HPDE6-E6E7 (cell line): ENCODE results near the gene GREB1L.
"Not testable (repeated sequence)": the region's sequence is repeated elsewhere in the genome, so short reads cannot be mapped to it uniquely, and the experiment has no call there.

ENCODE experiments used
- DNase-seq: peaks from one replicate; pipeline ENCODE4 v3.0.0; 2011; ENCODE audit warnings: missing footprints; ENCODE audit errors: extremely low spot score

Gene GREB1L

DNA sequence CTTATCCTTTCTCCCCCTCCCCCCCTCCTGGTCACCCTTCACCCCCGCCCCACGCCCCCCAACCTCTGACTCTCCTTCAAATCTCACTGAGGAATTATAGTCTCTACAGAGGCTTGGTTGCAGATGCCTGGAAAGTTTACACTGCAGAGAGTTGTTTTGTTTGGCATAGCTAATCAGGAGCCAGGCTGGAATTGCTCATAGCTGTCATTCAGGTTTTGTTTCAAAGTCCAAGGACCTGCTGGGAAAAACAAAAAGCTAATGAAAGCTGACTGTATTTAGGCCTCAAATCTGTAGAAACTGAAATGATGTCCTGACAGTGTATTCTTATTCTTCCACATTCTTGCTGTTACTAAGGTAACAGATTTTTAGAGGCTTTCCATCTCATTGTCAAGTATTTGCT is 22.6 kb downstream of the GREB1L start:
- no peak for DNase-seq

DNA sequence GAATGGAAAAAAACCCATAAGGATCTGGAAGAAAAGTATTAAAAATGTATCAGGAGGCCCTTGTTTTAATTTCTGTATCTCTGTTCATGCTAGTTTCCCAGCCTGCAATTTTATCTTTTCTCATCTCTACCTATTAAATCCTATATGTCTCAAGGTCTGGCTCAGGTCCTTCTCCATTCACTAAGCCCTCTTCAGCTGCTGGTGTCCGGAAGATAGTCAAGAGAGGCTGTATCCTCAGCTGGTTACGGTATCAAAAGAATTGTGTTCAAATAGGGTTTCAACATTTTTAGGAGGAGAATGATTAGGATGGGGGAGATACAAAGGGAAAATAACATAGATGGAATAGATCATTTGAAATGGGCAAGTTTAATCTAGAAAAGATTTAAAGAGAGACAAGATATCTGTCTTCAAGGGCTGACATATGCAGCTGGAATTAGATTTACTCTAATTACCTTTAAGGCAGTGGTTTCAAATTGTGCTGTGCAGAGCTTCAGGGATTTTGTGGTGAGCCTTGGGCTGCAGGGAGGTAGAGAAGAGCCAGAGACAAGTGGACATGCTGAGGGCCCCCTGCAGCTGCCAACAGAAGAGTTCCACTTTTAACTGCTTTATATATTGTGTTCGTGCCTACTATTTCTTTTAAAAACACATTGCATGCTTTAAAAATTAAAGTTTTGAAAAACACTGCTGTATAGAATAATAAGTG is 24.1 kb downstream of the GREB1L start:
- no peak for DNase-seq

DNA sequence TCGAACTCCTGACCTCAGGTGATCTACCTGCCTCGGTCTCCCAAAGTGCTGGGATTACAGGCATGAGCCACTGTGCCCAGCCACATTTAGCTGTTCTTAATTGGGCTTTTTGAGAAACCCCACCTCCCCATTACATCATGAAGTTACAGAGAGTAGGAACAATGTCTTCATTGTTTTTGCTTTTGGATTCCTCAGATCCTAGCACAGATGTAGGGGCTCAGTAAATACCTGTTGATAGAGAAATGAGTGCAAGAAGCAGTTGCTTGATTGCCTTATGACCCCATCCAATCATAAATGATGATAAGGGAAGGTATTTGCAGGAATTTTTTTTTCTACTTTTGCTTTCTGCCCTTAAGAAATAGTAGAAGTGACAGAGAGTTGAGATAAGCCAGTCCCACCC is 25.4 kb downstream of the GREB1L start:
- DNase-seq = no peak

DNA sequence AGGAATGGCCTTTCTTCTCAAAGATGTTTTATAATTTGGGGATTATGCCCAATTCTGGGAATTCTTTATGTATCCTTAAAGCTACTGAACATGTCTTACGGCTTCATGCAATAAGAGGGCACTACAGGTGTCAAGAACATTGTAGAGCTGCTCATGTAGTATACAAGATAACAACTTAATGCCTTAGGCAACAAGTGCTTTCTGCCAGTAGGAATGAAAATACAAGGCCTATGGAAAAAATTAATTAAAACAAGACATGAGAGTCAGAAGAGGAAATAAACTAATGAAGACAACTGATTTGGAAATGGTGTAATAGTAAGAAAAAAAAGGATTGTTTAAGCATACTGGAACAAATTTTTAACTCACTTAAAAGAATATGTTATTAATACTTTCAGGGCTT is 27.3 kb downstream of the GREB1L start:
- DNase-seq = no peak

DNA sequence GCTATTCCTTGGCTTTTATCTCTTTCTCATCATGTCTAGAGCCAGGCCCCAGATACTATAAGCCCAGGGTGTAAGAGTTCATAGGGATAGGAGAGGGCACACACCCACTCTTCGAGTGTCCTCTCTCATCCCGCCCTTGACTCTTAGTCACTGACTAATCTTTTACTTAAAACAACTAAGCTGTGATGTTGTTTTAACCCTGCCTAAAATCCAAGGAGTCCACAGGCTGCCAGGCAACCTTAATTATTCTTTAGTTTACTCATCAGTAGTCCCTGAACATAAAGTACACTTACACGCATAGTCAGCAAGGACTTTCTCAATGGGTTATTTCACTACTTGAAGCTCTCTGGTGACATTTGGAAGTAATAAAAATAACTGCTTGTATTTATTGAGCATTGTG is 28.4 kb downstream of the GREB1L start:
- no peak for DNase-seq

DNA sequence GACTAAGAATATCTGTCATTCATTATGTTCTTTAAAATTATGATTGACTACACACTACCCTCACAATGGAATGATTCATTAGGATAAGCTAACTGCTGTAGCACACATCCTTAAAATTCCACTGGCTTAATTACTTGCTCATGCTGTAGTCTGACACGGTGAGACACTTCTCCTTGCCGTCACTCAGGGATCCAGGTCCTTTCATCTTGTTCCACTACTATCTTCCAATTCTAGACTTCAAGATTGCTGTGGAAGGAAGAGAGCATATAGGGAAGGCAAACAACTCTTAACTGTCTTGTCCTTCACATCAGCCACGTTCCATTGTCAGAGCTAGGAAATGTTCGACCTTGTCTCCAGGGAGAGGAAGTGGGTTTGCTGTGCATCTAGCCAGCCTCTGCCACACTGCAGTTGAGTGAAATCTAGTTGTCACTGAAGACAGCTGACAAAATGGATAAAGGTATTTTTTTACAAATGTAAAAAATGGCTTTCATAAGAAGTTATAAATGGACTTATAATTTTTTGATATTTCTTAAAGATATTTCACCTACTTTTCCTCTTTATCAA is 30.1 kb downstream of the GREB1L start:
- no peak for DNase-seq

DNA sequence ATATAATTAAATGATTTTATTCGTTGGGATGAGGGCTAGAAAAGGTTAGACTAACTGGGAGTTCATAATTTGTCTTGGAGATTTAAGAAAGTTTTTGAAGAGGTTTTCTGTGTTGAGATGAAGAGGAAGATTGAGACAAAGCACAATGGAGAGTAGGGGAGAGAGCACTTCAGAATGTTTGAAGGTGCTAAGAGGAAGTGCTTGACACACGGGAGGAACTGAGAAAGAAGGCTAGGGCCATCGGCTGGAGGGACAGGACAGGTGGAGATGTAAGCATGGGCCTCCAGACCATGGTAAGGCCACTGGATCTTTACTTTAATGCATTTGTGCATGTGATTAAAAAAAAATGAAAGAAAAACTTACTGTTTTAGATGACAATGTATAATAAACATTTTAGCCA is 31.5 kb downstream of the GREB1L start:
- DNase-seq = no peak

DNA sequence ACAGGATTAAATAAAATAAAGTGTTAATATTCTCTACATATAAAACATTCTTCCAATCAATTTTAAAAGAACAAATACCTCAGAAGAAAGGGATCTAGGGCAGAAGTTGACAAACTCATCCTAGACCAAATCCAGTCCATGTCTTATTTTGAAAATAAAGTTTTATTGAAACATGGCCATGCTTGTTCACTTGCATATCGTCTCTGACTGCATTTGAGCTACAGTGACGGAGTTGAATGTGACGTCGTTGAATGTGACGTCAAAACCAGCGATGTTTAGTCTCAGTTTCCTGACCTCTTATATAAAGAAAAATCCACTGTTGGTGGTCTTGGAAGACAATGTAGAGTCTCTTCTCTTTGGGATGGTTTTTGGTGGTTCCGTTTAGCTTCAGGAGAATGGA is 33.6 kb downstream of the GREB1L start:
- no peak for DNase-seq

DNA sequence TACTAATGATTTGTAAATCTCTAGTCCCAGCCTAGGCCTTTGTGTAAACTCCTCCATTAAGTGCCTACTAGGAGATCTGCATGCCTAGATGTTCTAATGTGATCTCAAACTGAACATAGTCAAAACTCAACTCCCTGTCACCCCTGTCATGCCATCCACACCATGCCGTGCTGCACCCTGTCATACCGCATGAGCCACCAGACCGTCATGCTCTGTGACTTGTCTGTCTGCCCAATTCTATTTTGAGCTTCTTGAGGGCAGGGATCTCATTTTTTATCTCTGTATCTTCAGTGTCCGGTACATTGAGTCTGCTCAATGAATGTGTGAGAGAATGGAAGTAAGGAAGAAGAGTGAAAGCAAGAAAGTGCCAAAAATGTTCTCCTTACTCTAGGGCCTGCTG is 35.5 kb downstream of the GREB1L start:
- DNase-seq = no peak

DNA sequence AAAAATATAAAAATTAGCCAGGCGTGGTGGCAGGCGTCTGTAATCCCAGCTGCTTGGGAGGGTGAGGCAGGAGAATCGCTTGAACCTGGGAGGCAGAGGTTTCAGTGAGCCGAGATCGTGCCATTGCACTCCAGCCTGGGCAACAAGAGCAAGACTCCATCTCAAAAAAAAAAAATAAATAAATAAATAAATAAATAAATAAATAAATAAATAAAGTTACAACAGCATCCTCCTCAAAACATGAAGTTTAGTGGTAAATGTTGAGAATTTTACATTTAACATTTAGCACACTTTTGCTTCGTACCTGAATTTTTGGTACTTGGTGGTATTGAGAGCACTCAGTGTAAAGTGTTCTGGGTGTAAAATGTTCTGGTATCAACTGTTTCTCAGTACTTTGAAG is 36.2 kb downstream of the GREB1L start:
- DNase-seq = not testable (repeated sequence)

DNA sequence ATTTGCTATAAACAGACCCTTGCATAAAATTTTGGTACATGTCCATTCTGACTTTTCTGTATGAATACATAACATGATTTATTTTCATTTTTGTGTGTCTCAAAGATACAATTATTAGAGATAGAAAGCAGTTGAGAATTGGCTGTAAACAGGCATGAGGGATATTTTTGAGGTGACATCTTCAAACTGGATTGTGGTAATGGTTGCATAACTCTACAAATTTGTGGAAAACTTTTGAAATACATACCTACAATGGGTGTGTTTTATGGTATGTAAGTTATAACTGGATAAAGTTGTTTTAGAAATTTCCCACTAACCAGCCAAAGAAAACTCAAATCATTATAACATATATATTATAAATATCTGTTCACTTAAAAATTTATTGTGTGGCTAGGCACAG is 39.6 kb downstream of the GREB1L start:
- no peak for DNase-seq

DNA sequence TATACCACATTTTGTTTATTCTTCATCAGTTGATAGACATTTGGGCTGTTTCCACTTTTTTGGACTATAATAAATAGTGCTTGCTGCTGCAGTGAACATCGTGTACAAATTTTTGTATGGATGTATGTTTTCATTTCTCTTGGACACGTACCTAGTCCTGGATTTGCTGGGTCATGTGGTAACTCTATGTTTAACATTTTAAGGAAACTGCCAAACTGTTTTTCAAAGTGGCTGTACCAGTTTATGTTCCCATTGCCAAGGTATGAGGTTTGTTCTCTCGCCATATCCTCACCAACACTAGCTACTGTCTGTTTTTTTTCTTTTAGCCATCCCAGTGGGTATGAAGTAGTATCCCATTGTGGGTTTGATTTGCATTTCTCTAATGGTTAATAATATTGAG is 42.5 kb downstream of the GREB1L start:
- DNase-seq = no peak

DNA sequence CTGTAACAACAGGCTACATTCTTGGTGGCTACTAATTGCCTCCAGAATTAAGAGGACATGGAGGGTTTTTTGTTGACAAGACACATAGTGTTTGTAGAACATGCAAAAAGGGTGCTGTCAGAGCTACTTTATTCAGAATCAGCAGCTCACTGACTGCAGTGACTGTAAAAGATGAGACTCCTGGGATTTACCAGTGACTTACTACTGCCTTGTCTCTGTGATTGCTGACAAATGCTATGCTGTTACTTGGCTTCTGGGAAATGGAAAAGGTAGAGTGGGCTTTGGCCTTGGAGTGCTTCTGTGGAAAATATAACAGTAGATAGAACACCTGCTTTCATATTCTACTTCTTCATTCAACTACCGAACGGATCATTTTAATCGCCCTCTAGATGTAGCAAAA is 47.8 kb downstream of the GREB1L start:
- no peak for DNase-seq

DNA sequence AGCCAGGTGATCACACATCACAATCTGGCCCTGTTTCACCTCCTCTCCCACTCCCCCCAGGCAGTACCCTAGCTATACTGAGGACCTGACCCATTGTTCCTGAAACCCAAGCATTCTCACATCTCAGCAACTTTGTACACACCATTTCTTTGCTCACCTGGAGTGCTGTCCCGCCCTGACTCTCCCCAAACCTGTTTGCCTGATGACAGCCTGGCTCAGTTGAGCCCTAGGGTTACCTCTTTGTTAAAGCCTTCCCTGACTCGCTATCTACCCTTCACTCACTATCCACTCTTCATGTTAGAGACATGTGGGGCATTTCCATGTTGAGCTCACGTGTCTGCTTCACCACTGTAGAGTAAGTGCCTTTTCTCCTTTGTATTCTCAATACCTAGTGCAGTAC is 49.1 kb downstream of the GREB1L start:
- peak; percentile 22 for DNase-seq

DNA sequence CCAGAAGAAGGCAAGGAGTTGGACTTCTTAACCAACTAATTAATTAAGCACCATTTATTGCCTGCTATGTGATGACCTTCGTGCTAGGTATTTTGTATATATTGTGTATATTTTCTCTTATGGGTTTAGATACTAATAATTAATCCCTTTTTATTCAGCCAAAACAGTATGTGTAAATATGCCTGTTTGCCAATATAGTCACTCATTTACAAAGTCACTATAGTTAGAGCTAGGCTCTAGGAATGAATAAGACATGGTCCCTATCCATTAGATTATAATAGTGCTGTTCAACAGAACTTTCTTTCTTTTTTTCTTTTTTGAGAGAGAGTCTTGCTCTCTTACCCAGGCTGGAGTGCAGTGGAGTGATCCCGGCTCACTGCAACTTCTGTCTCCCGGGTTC is 51.4 kb downstream of the GREB1L start:
- DNase-seq = no peak

DNA sequence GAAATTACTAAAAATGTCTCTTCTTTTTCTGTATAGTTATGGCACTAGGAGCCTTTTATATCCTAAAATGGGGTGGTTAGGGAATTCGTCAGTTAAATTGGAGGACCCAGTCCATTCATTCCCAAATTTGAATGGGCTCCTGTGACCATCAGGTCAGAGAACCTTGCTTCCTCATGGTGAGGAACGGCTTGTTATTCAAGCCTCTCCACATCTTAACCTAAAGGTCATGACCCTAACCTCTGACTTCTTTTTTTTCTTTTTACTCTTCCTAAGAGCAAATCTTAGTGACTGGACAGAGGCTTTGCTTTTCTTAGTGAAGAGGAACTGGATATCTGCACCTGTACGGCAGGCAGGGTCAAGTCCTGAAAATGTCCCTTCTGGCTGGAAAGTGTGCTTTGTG is 53.1 kb downstream of the GREB1L start:
- no peak for DNase-seq

DNA sequence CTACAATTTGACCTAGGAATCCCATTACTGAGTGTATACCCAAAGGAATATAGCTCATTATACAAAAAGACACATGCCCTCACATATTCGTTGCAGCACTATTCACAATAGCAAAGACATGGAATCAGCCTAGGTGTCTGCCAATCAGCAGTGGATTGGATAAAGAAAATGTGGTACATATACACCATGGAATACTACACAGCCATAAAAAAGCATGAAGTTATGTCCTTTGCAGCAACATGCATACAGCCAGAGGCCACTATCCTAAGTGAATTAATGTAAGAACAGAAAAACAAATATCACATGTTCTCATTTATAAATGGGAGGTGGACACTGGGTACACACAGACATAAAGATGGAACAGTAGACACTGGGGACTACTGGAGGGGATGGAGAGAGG is 54.0 kb downstream of the GREB1L start:
- no peak for DNase-seq

DNA sequence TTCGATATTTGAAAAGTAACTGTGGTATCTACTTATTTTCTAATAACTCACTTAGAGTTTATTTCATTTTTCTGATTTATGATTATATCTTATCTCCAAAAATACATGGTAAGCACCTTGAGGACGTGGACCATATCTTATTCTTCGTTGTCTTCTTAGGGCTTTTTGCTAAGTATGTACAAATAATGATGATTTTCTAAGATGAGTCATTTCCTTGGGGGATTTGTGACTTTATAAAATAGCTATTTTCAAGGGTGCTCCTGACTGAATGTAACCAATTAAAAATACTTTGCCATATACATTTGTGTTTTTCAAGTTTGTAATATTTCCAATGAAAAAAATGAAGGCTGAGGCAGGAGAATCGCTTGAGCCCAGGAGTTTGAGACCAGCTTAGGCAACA is 56.3 kb downstream of the GREB1L start:
- no peak for DNase-seq

DNA sequence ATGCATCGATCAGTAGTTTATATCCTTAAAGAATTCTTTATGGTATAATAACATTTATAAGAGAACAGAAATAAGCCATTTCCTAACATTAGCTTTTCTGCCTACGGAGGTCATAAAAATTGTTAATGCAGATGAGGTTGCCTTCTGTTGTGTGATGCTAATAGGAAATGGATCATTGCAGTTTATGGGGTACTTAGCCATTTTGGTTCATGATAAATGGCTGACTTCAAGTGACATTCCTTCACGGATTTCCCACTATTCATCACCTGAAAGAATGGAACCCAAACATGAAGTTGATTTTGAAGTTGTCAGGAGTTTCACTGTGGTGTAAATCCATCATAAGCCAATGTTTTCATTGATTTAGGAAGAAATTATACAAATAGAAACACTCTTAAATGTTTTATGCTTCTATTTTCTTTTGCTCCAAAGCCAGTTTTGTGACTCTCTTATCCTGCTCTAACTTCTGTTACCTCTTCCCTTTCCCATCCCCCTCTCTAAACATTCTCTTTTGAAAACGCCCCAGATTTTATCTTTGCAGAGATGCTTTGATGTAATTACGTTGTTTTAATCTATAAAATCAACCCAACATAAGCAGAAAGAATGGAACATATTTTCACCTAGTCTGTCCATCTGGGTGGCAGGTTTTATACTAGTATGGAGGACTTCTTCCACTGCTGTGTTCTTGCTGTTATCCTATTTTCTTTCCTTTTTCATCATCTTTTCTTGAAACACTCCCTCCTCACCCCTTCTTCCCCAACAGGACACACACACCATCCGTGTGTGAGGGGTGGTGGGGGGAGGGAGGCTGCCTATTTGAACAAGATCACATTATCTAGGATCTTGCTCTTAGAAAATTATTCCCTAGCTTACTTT is 58.2 kb downstream of the GREB1L start:
- no peak for DNase-seq

DNA sequence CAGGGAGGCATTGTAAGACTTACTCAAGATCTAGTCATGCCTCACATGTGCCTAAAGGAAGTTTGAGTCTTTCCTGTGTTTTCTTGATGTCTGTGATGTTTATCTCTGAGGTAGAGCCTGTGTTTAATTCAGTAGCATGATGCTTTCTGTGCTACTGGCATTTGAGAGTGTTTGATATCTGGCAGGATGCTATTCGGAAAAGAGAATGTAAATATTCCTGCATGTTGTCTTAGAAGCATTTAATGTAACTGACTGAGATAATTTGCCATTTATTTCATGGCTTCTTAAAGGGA is 58.8 kb downstream of the GREB1L start:
- no peak for DNase-seq

DNA sequence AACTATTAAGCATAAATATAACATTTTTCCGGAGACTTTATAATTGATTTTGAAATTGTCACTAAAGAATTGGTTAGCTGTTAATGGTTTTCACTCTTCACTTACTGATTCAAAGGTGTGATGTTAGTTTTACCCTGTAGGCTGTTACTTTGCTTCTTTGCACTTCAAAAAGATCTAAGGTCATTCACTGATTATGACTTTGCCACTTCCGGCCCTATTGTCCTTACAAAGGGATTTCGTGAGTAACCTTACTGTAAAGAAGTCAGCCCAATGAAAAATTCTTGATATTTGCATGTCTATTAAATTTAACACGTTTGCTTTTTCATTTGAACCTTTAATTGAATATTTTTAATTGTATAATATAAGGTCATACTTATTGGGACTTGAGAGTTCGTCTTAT is 61.4 kb downstream of the GREB1L start:
- DNase-seq = no peak

DNA sequence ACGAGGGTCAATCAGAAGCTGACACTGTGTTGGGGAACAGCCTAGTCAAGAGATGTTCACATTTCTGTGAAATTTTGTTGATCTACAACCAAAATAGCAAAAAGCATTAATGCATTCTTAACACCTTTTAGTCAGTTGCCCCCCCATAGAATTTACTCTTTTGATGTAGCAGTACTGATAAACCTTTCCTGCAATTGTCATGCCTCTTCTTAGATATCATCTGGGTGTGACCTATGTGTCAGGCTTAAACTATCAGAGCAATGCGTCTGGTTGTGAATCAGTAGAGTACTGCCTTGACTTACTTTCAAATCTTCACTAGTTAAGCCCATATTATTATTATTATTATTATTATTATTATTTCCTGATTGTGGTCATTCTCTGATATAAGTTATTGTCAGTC is 61.9 kb downstream of the GREB1L start:
- peak; percentile 13 for DNase-seq

DNA sequence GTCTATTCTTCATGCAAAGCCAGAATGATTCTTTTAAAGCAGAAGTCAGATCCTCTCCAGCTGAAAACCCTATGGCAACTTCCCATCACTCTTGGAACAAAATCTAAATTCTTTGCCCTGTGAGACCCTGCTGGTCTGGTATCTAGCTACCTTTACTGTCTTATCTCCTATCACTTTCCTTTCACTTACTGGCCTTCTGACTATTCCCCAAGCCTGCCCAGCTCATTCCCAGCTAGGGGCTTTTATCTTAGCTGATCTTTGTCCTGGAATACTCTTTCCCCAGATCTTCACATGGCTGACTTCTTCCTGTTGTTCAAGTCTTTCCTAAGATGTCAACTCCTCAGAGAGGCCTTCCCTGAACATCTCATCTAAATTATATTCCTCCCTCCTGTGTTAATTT is 63.6 kb downstream of the GREB1L start:
- no peak for DNase-seq
